B cell (primary cell): ENCODE results near the gene BRF1.

Source experiments
- CTCF ChIP-seq: fragments of 200-600 bp; IDR thresholded peaks from one replicate; pipeline ENCODE4 v1.8.0; 2022; ENCODE audit warnings: antibody characterized with exemption, mild to moderate bottlenecking
- EZH2 ChIP-seq: IDR thresholded peaks from 2 replicates; pipeline ENCODE4 v1.6.1; 2012; ENCODE audit warnings: borderline replicate concordance, low read depth, mild to moderate bottlenecking, moderate library complexity, low read length; ENCODE audit not compliant: insufficient read depth, poor library complexity, severe bottlenecking

GRCh38 chr14:105221598-105222178 is 79.1 kb downstream of the BRF1 start:
- no peak for TF ChIP-seq CTCF
- TF ChIP-seq EZH2, result no peak
